Psoas muscle (tissue), 8 donors: ENCODE measurements around the gene DLGAP1. TPM values are rescaled to one million over a fixed set of nuclear protein-coding genes. Genes with fewer than 3 reads are reported as not detected.

Experiments
- ATAC-seq, 4 donors: fragments of 200-7000 bp; cut with Tn5 transposase; one replicate each; pipeline ENCODE4 v1.9.1; 2020; ENCODE audit warnings: moderate library complexity in 3 of 4, mild to moderate bottlenecking in 2 of 4
- DNase-seq, 2 donors: peaks; one replicate each; pipeline ENCODE4 v3.0.0-alpha.2; 2020
- H3K27ac ChIP-seq: fragments of 200-600 bp; one replicate; pipeline ENCODE4 v1.8.0; 2022
- H3K27me3 ChIP-seq, 3 donors: fragments of 200-600 bp in 1 of 3; one replicate each; pipeline versions ENCODE4 v1.6.1 to v1.8.0; 2013 to 2022; ENCODE audit warnings: low read length in 2 of 3, mild to moderate bottlenecking in 2 of 3, moderate library complexity in 1 of 3; ENCODE audit not compliant: insufficient read depth in 3 of 3
- H3K36me3 ChIP-seq, 2 donors: fragments of 200-600 bp in 1 of 2; one replicate each; pipeline versions ENCODE4 v1.6.1 to v1.8.0; 2013 to 2022; ENCODE audit warnings: low read depth in 1 of 2, mild to moderate bottlenecking in 1 of 2, moderate library complexity in 1 of 2; ENCODE audit not compliant: insufficient read depth in 1 of 2
- H3K4me1 ChIP-seq: fragments of 200-600 bp; one replicate; pipeline ENCODE4 v1.8.0; 2022
- H3K4me3 ChIP-seq: fragments of 200-600 bp; one replicate; pipeline ENCODE4 v1.8.0; 2022; ENCODE audit warnings: mild to moderate bottlenecking
- H3K9me3 ChIP-seq: fragments of 200-600 bp; one replicate; pipeline ENCODE4 v1.8.0; 2022
- CTCF ChIP-seq: fragments of 200-600 bp; IDR thresholded peaks from one replicate; pipeline ENCODE4 v1.8.0; 2022; ENCODE audit warnings: antibody characterized with exemption
- WGBS, 3 donors: extraction: QIAGEN DNeasy Blood & Tissue Kit; methylation state at CpG; one replicate each; pipeline versions ENCODE4 v1.1.6 to v1.1.7; 2013; 5-methylcytosine and 5-hydroxymethylcytosine counted together
- intact Hi-C, 2 donors: fragments of 100-400 bp; cut with DNase I; formaldehyde crosslinking; loops; one replicate each; pipeline versions ENCODE4 v1.11.0 to v1.14.2; 2022
- polyA plus RNA-seq, 3 donors: library from polyadenylated mRNA; stranded (reverse); fragments of 200-250 nt; gene quantifications; one replicate each; pipeline ENCODE4 v1.2.3, GENCODE V29; 2013
- total RNA-seq, 4 donors: library from RNA; stranded (reverse); fragmentation: NEBNext Ultra II Directional in 2 of 4; extraction: Animal tissue kit (Norgen Biotek cat#: 25700) in 2 of 4; gene quantifications; one replicate each; pipeline versions ENCODE4 v1.2.1 to v1.2.4, GENCODE V29; 2021 to 2023
- donor health status: healthy with polysubstance abuse.
- donor health status: DM: no; HTN: no; CAD: no; lungs with moderate emphysema.
- donor health status: Bipolar disorder and iron deficiency.
- donor health status: healthy.
- donor health status: DM: yes; HTN: yes; CAD: no.
- donor health status: DM: no; HTN: no; CAD: no.
- donor health status: DM: no; HTN: no; CAD: no.
- donor health status: DM: yes; HTN: yes; CAD: no.

Gene DLGAP1
- total and polyA plus RNA-seq, 7 donors, result 0.09 to 0.26 (median 0.16) TPM; not detected in 1

- DNase-seq (no peak), ATAC-seq (no peak)
- 73 to 87% (median 84%) methylated on average over 4 of the region's 4 CpGs for WGBS, 3 donors
- no peaks in the 10 kb centered on the region for H3K27me3 ChIP-seq
- H3K27ac ChIP-seq, result no peak overlapping the region
- TF ChIP-seq CTCF, result no peak
- intact Hi-C loops, result no loop called here
- H3K4me3 ChIP-seq, result no peak overlapping the region
- no peaks in the 10 kb centered on the region for H3K36me3 ChIP-seq
- H3K4me1 ChIP-seq, result no peaks in the 10 kb centered on the region
- H3K9me3 ChIP-seq, result no peaks in the 10 kb centered on the region
Measured at GRCh38 chr18:3647636-3648035, 807.5 kb downstream of the DLGAP1 start.

GRCh38 chr18:3645384-3646156 is 809.5 kb downstream of the DLGAP1 start:
- H3K36me3 ChIP-seq, result no peaks in the 10 kb centered on the region
- no peak for ATAC-seq
- no peak overlapping the region for H3K4me3 ChIP-seq
- H3K27ac ChIP-seq, result no peak overlapping the region
- intact Hi-C loops, result no loop called here
- TF ChIP-seq CTCF, result no peak
- no peak for DNase-seq
- H3K27me3 ChIP-seq, result no peaks in the 10 kb centered on the region
- 66 to 86% (median 75%) methylated on average over 5 of the region's 5 CpGs for WGBS, 3 donors
- no peaks in the 10 kb centered on the region for H3K9me3 ChIP-seq
- H3K4me1 ChIP-seq, result no peaks in the 10 kb centered on the region

GRCh38 chr18:3634250-3634939 is 820.7 kb downstream of the DLGAP1 start:
- H3K36me3 ChIP-seq, result no peaks in the 10 kb centered on the region
- H3K4me3 ChIP-seq, result no peak overlapping the region
- no peak overlapping the region for H3K27ac ChIP-seq
- no peak for DNase-seq
- intact Hi-C loops, result no loop called here
- no peaks in the 10 kb centered on the region for H3K4me1 ChIP-seq
- no peak for ATAC-seq
- no peak for TF ChIP-seq CTCF
- H3K27me3 ChIP-seq, result no peaks in the 10 kb centered on the region
- WGBS, 3 donors, result 82 to 87% (median 86%) methylated on average over 3 of the region's 3 CpGs
- no peaks in the 10 kb centered on the region for H3K9me3 ChIP-seq

GRCh38 chr18:3631887-3632286 is 823.2 kb downstream of the DLGAP1 start:
- H3K4me3 ChIP-seq, result no peak overlapping the region
- intact Hi-C loops, result no loop called here

More at GRCh38 chr18:3631887-3632286, 823.2 kb downstream of the DLGAP1 start:
- no peaks in the 10 kb centered on the region for H3K4me1 ChIP-seq
- TF ChIP-seq CTCF, result no peak
- no peaks in the 10 kb centered on the region for H3K36me3 ChIP-seq
- H3K9me3 ChIP-seq, result no peaks in the 10 kb centered on the region
- DNase-seq, result no peak
- 87 to 89% (median 88%) methylated on average over 5 of the region's 5 CpGs for WGBS, 3 donors
- H3K27ac ChIP-seq, result no peak overlapping the region
- no peaks in the 10 kb centered on the region for H3K27me3 ChIP-seq
- no peak for ATAC-seq
